HepG2 (cell line): ENCODE measurements around the gene SMLR1. TPM values are rescaled to one million over a fixed set of nuclear protein-coding genes. Genes with fewer than 3 reads are reported as not detected.
A peak's percentile ranks its signal among the peaks of the same experiment; 100 is the strongest.

Source experiments
- CHD4 ChIP-seq: fragments of 200-600 bp; sonication (generic); IDR thresholded peaks from 2 replicates; pipeline ENCODE4 v1.7.0; 2017; ENCODE audit warnings: mild to moderate bottlenecking, low read length, borderline replicate concordance
- EEA1 ChIP-seq: sonication (generic); formaldehyde crosslinking; IDR thresholded peaks from 2 replicates; pipeline ENCODE4 v1.5.1; 2020; ENCODE audit warnings: mild to moderate bottlenecking, missing genetic modification reagents, borderline replicate concordance
- FOXA1 ChIP-seq, 2 experiments: fragments of 450-650 bp in 1 of 2; sonication (generic) in 1 of 2; formaldehyde crosslinking in 1 of 2; IDR thresholded peaks; 2 replicates each; pipeline versions ENCODE4 v1.4.0 to v1.6.1; 2016 to 2020; ENCODE audit warnings: missing genetic modification reagents in 1 of 2
- FOXK2 ChIP-seq: fragments of 450-650 bp; IDR thresholded peaks from 2 replicates; pipeline ENCODE4 v1.6.1; 2016
- HNF4G ChIP-seq, 2 experiments: sonication (generic) in 1 of 2; formaldehyde crosslinking in 1 of 2; IDR thresholded peaks; 2 replicates each; pipeline versions ENCODE4 v1.4.0 to v1.6.1; 2011 to 2020; ENCODE audit warnings: borderline replicate concordance in 2 of 2, low read depth in 2 of 2, mild to moderate bottlenecking in 2 of 2, low read length in 1 of 2, missing genetic modification reagents in 1 of 2, moderate library complexity in 1 of 2
- NCOA2 ChIP-seq: sonication (generic); formaldehyde crosslinking; IDR thresholded peaks from 2 replicates; pipeline ENCODE4 v1.8.0; 2022; ENCODE audit warnings: inconsistent platforms
- PHF8 ChIP-seq: sonication (generic); formaldehyde crosslinking; IDR thresholded peaks from 2 replicates; pipeline ENCODE4 v1.5.0; 2020; ENCODE audit warnings: missing genetic modification reagents
- POGZ ChIP-seq: sonication (generic); formaldehyde crosslinking; IDR thresholded peaks from 2 replicates; pipeline ENCODE4 v1.4.0; 2020; ENCODE audit warnings: mild to moderate bottlenecking, missing genetic modification reagents
- SOX13 ChIP-seq, 3 experiments: fragments of 450-650 bp in 1 of 3; sonication (generic) in 1 of 3; formaldehyde crosslinking in 1 of 3; IDR thresholded peaks in 2 of 3; conservative IDR thresholded peaks in 1 of 3; 2 replicates each; pipeline versions ENCODE4 v1.5.0 to v1.6.1; 2016 to 2020; ENCODE audit warnings: antibody characterized with exemption in 1 of 3, mild to moderate bottlenecking in 1 of 3, missing compliant biosample characterization in 1 of 3, missing genetic modification reagents in 1 of 3, moderate library complexity in 1 of 3
- SP4 ChIP-seq: sonication (generic); formaldehyde crosslinking; IDR thresholded peaks from 2 replicates; pipeline ENCODE4 v1.8.1; 2023; ENCODE audit warnings: mild to moderate bottlenecking, missing genetic modification reagents
- TEAD3 ChIP-seq: optimal IDR thresholded peaks from 2 replicates; pipeline ENCODE3; 2016; ENCODE audit warnings: borderline replicate concordance
- ZFP82 ChIP-seq: sonication (generic); formaldehyde crosslinking; IDR thresholded peaks from 2 replicates; pipeline ENCODE4 v1.5.1; 2020; ENCODE audit warnings: mild to moderate bottlenecking, missing genetic modification reagents, borderline replicate concordance
- ZNF230 ChIP-seq: sonication (generic); formaldehyde crosslinking; IDR thresholded peaks from 2 replicates; pipeline ENCODE4 v1.4.0; 2020; ENCODE audit warnings: mild to moderate bottlenecking, missing genetic modification reagents
- ZNF776 ChIP-seq: sonication (generic); formaldehyde crosslinking; IDR thresholded peaks from 2 replicates; pipeline ENCODE4 v1.4.0; 2020; ENCODE audit warnings: mild to moderate bottlenecking, missing genetic modification reagents
- ZZZ3 ChIP-seq: sonication (generic); formaldehyde crosslinking; IDR thresholded peaks from 2 replicates; pipeline ENCODE4 v1.4.0; 2020; ENCODE audit warnings: missing genetic modification reagents, mild to moderate bottlenecking, borderline replicate concordance
- polyA plus RNA-seq, 8 experiments: library from polyadenylated mRNA; depleted of rRNA in 3 of 8; stranded (reverse) in 7 of 8; unstranded in 1 of 8; fragments of >200 nt; fragmentation: Illumina TruSeq in 4 of 8; extraction: Trizol in 4 of 8; gene quantifications; 2 replicates each; pipeline versions ENCODE4 v1.2.1 to v1.2.3, GENCODE V29; 2011 to 2016; ENCODE audit warnings: low read depth in 4 of 8, missing spikeins in 1 of 8, mixed read lengths in 1 of 8; ENCODE audit not compliant: insufficient read depth in 1 of 8
- total RNA-seq, 5 experiments: library from RNA; depleted of rRNA; stranded (reverse); fragments of >200 nt; fragmentation: Illumina TruSeq; extraction: Trizol; gene quantifications; 2 replicates each; pipeline ENCODE4 v1.2.3, GENCODE V29; 2016; ENCODE audit warnings: low read depth in 1 of 5
- TF ChIP-seq, protein P1 (sequence below): sonication (generic); formaldehyde crosslinking; IDR thresholded peaks from 2 replicates; pipeline ENCODE4 v1.5.0; 2020; ENCODE audit warnings: mild to moderate bottlenecking, missing genetic modification reagents, borderline replicate concordance
- TF ChIP-seq, protein P2 (sequence below), 2 experiments: IDR thresholded peaks; 2 replicates each; pipeline ENCODE4 v1.6.1; 2011 to 2012; ENCODE audit warnings: low read length in 2 of 2, borderline replicate concordance in 1 of 2, low read depth in 1 of 2, mild to moderate bottlenecking in 1 of 2, moderate library complexity in 1 of 2
- TF ChIP-seq, protein P3 (sequence below): sonication (generic); formaldehyde crosslinking; IDR thresholded peaks from 2 replicates; pipeline ENCODE4 v1.4.0; 2020; ENCODE audit warnings: missing genetic modification reagents

The SMLR1 gene
- total and polyA plus RNA-seq, 2 of the 13 experiments (the other 11 are each of a cell fraction or from before 2014, with no cell fraction given): 41.8 to 104 TPM

DNA sequence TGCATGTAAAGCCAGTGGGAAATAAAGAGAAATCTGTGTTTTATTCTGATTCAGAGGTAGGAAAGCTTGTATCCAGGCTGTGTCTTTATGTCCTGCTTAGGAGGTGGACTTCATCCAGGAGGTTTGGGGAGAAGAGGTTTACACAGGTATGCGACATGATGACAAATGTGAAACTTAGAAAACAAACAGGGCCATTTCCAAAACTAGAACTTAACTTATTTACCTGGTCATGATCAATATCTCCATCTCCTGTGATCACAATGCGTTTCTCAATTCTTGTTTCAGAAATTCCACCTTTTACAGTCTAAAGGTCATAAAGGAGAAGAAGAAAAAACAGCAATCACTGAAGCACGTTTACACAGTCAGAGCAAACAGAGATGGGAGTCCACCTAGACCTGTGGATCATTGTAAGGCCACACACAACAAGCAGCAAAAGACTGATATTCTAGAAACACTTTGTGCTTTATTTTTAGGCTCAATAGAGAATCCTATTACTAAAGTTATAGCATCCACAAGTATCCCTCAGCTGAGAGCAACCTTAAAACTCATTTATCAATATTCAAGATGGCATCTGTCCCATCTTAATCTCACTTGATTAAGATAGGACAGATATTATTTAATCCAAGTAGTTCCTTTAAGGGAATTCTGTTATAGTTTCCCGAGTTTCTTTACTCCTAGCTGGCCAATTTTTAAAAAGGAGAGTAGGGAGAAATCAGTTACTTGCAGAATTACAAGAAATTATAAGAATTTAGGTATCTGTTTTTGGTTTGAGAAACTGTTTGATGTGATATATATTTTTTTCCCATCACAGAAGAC is 36.4 kb downstream of the SMLR1 start (continued):
- TF ChIP-seq, protein P1, sequence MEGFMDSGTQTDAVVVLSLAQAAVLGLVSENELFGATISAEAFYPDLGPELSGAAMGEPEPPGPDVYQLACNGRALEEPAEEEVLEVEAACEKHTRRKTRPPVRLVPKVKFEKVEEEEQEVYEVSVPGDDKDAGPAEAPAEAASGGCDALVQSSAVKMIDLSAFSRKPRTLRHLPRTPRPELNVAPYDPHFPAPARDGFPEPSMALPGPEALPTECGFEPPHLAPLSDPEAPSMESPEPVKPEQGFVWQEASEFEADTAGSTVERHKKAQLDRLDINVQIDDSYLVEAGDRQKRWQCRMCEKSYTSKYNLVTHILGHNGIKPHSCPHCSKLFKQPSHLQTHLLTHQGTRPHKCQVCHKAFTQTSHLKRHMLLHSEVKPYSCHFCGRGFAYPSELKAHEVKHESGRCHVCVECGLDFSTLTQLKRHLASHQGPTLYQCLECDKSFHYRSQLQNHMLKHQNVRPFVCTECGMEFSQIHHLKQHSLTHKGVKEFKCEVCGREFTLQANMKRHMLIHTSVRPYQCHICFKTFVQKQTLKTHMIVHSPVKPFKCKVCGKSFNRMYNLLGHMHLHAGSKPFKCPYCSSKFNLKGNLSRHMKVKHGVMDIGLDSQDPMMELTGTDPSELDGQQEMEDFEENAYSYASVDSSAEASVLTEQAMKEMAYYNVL: peak; percentile 100
- 0 out of 2 replicates have a peak, but pooled peaks have one; percentile 85 for TF ChIP-seq ZFP82 (CRISPR knock-in tag)
- TF ChIP-seq FOXA1 (IDR thresholded peaks at IDR 0.05): peak; percentile 96
- TF ChIP-seq FOXA1 (CRISPR knock-in tag; IDR thresholded peaks at IDR 0.05): peak; percentile 96
- TF ChIP-seq FOXK2: peak; percentile 94
- peak; percentile 97 for TF ChIP-seq POGZ
- peak; percentile 97 for TF ChIP-seq TEAD3
- TF ChIP-seq, protein P2, sequence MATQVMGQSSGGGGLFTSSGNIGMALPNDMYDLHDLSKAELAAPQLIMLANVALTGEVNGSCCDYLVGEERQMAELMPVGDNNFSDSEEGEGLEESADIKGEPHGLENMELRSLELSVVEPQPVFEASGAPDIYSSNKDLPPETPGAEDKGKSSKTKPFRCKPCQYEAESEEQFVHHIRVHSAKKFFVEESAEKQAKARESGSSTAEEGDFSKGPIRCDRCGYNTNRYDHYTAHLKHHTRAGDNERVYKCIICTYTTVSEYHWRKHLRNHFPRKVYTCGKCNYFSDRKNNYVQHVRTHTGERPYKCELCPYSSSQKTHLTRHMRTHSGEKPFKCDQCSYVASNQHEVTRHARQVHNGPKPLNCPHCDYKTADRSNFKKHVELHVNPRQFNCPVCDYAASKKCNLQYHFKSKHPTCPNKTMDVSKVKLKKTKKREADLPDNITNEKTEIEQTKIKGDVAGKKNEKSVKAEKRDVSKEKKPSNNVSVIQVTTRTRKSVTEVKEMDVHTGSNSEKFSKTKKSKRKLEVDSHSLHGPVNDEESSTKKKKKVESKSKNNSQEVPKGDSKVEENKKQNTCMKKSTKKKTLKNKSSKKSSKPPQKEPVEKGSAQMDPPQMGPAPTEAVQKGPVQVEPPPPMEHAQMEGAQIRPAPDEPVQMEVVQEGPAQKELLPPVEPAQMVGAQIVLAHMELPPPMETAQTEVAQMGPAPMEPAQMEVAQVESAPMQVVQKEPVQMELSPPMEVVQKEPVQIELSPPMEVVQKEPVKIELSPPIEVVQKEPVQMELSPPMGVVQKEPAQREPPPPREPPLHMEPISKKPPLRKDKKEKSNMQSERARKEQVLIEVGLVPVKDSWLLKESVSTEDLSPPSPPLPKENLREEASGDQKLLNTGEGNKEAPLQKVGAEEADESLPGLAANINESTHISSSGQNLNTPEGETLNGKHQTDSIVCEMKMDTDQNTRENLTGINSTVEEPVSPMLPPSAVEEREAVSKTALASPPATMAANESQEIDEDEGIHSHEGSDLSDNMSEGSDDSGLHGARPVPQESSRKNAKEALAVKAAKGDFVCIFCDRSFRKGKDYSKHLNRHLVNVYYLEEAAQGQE (IDR thresholded peaks at IDR 0.05; ENCODE audit: borderline replicate concordance in 1 of 2, low read depth in 1 of 2, low read length in 2 of 2): peak in 1 of 2 experiments; percentile 80; a peak in 2 of 4 replicates
- peak; percentile 72; the same call in 1 of the 2 replicates for TF ChIP-seq CHD4
- peak; percentile 99 for TF ChIP-seq NCOA2 (CRISPR knock-in tag)
- no peak for TF ChIP-seq ZNF230 (CRISPR knock-in tag)
- peak; percentile 40; the same call in 1 of the 2 replicates for TF ChIP-seq PHF8
- no peak for TF ChIP-seq ZZZ3 (CRISPR knock-in tag)
- TF ChIP-seq SP4: no peak
- no peak for TF ChIP-seq EEA1 (CRISPR knock-in tag)
- TF ChIP-seq SOX13 (IDR thresholded peaks at IDR 0.05): peak; percentile 97
- TF ChIP-seq SOX13 (CRISPR knock-in tag; conservative IDR thresholded peaks at IDR 0.05 in 1 of 2, IDR thresholded peaks at IDR 0.05 in 1 of 2): peak in 1 of 2 experiments; percentile 99; a peak in 2 of 4 replicates
- no peak for TF ChIP-seq ZNF776 (CRISPR knock-in tag)
- TF ChIP-seq HNF4G (IDR thresholded peaks at IDR 0.05; ENCODE audit: borderline replicate concordance, low read depth, low read length): peak; percentile 99
- TF ChIP-seq HNF4G (CRISPR knock-in tag; IDR thresholded peaks at IDR 0.05; ENCODE audit: borderline replicate concordance, low read depth): peak; percentile 98
- TF ChIP-seq, protein P3, sequence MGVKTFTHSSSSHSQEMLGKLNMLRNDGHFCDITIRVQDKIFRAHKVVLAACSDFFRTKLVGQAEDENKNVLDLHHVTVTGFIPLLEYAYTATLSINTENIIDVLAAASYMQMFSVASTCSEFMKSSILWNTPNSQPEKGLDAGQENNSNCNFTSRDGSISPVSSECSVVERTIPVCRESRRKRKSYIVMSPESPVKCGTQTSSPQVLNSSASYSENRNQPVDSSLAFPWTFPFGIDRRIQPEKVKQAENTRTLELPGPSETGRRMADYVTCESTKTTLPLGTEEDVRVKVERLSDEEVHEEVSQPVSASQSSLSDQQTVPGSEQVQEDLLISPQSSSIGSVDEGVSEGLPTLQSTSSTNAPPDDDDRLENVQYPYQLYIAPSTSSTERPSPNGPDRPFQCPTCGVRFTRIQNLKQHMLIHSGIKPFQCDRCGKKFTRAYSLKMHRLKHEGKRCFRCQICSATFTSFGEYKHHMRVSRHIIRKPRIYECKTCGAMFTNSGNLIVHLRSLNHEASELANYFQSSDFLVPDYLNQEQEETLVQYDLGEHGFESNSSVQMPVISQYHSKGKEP (CRISPR knock-in tag): 0 out of 2 replicates have a peak, but pooled peaks have one; percentile 30
